HepG2 (cell line): ENCODE measurements around the gene TRAPPC12. TPM values are rescaled to one million over a fixed set of nuclear protein-coding genes. Genes with fewer than 3 reads are reported as not detected.

Experiments used
- FOXA1 ChIP-seq, 2 experiments: fragments of 450-650 bp in 1 of 2; sonication (generic) in 1 of 2; formaldehyde crosslinking in 1 of 2; IDR thresholded peaks; 2 replicates each; pipeline versions ENCODE4 v1.4.0 to v1.6.1; 2016 to 2020; ENCODE audit warnings: missing genetic modification reagents in 1 of 2
- GABPB1 ChIP-seq: IDR thresholded peaks from 2 replicates; pipeline ENCODE4 v1.6.1; 2016; ENCODE audit warnings: mild to moderate bottlenecking, missing genetic modification reagents, moderate library complexity, missing compliant biosample characterization
- NR1H2 ChIP-seq: sonication (generic); formaldehyde crosslinking; IDR thresholded peaks from 2 replicates; pipeline ENCODE4 v1.8.1; 2022; ENCODE audit warnings: low read depth, missing genetic modification reagents, borderline replicate concordance
- NRL ChIP-seq: sonication (generic); formaldehyde crosslinking; IDR thresholded peaks from 2 replicates; pipeline ENCODE4 v1.5.0; 2020; ENCODE audit warnings: missing genetic modification reagents, mild to moderate bottlenecking, moderate library complexity, borderline replicate concordance
- SP2 ChIP-seq: sonication (generic); formaldehyde crosslinking; IDR thresholded peaks from 2 replicates; pipeline ENCODE4 v1.5.1; 2020; ENCODE audit warnings: mild to moderate bottlenecking, missing genetic modification reagents
- SRY ChIP-seq: sonication (generic); formaldehyde crosslinking; IDR thresholded peaks from 2 replicates; pipeline ENCODE4 v1.8.0; 2022; ENCODE audit warnings: mild to moderate bottlenecking, missing genetic modification reagents
- ZFP37 ChIP-seq: sonication (generic); formaldehyde crosslinking; IDR thresholded peaks from 2 replicates; pipeline ENCODE4 v1.4.0; 2020; ENCODE audit warnings: missing genetic modification reagents, borderline replicate concordance
- ZNF160 ChIP-seq: sonication (generic); formaldehyde crosslinking; IDR thresholded peaks from 2 replicates; pipeline ENCODE4 v1.8.0; 2022; ENCODE audit warnings: mild to moderate bottlenecking, inconsistent platforms, missing genetic modification reagents
- ZNF24 ChIP-seq: fragments of 450-650 bp; IDR thresholded peaks from 2 replicates; pipeline ENCODE4 v1.6.1; 2017; ENCODE audit warnings: antibody characterized with exemption, mild to moderate bottlenecking
- ZNF501 ChIP-seq: sonication (generic); formaldehyde crosslinking; IDR thresholded peaks from 2 replicates; pipeline ENCODE4 v1.5.1; 2020; ENCODE audit warnings: mild to moderate bottlenecking, moderate library complexity, missing genetic modification reagents
- ZNF547 ChIP-seq: sonication (generic); formaldehyde crosslinking; IDR thresholded peaks from 2 replicates; pipeline ENCODE4 v1.5.1; 2020; ENCODE audit warnings: mild to moderate bottlenecking, missing genetic modification reagents
- ZNF569 ChIP-seq: sonication (generic); formaldehyde crosslinking; IDR thresholded peaks from 2 replicates; pipeline ENCODE4 v1.5.0; 2020; ENCODE audit warnings: mild to moderate bottlenecking, missing genetic modification reagents, moderate library complexity, borderline replicate concordance
- polyA plus RNA-seq, 8 experiments: library from polyadenylated mRNA; depleted of rRNA in 3 of 8; stranded (reverse) in 7 of 8; unstranded in 1 of 8; fragments of >200 nt; fragmentation: Illumina TruSeq in 4 of 8; extraction: Trizol in 4 of 8; gene quantifications; 2 replicates each; pipeline versions ENCODE4 v1.2.1 to v1.2.3, GENCODE V29; 2011 to 2016; ENCODE audit warnings: low read depth in 4 of 8, missing spikeins in 1 of 8, mixed read lengths in 1 of 8; ENCODE audit not compliant: insufficient read depth in 1 of 8
- total RNA-seq, 5 experiments: library from RNA; depleted of rRNA; stranded (reverse); fragments of >200 nt; fragmentation: Illumina TruSeq; extraction: Trizol; gene quantifications; 2 replicates each; pipeline ENCODE4 v1.2.3, GENCODE V29; 2016; ENCODE audit warnings: low read depth in 1 of 5
- TF ChIP-seq, protein P1 (sequence below): sonication (generic); formaldehyde crosslinking; IDR thresholded peaks from 2 replicates; pipeline ENCODE4 v1.8.0; 2022; ENCODE audit warnings: missing genetic modification reagents, mild to moderate bottlenecking, borderline replicate concordance
- TF ChIP-seq, protein P2 (sequence below): sonication (generic); formaldehyde crosslinking; IDR thresholded peaks from 2 replicates; pipeline ENCODE4 v1.5.0; 2020; ENCODE audit warnings: mild to moderate bottlenecking, missing genetic modification reagents, moderate library complexity
- TF ChIP-seq, protein P3 (sequence below): sonication (generic); formaldehyde crosslinking; IDR thresholded peaks from 2 replicates; pipeline ENCODE4 v1.4.0; 2020; ENCODE audit warnings: missing genetic modification reagents, mild to moderate bottlenecking, borderline replicate concordance
- TF ChIP-seq, protein P4 (sequence below): sonication (generic); formaldehyde crosslinking; IDR thresholded peaks from 2 replicates; pipeline ENCODE4 v1.8.1; 2023; ENCODE audit warnings: mild to moderate bottlenecking, moderate library complexity, missing genetic modification reagents
- TF ChIP-seq, protein P5 (sequence below): IDR thresholded peaks from 2 replicates; pipeline ENCODE4 v1.6.1; 2016; ENCODE audit warnings: missing compliant biosample characterization, missing genetic modification reagents, borderline replicate concordance
- TF ChIP-seq, protein P6 (sequence below): IDR thresholded peaks from 2 replicates; pipeline ENCODE4 v1.6.1; 2018; ENCODE audit warnings: missing genetic modification reagents, mild to moderate bottlenecking, missing compliant biosample characterization

The TRAPPC12 gene
- total and polyA plus RNA-seq, 2 of the 13 experiments (the other 11 are each of a cell fraction or from before 2014, with no cell fraction given), result 46.4 to 97.7 TPM

DNA sequence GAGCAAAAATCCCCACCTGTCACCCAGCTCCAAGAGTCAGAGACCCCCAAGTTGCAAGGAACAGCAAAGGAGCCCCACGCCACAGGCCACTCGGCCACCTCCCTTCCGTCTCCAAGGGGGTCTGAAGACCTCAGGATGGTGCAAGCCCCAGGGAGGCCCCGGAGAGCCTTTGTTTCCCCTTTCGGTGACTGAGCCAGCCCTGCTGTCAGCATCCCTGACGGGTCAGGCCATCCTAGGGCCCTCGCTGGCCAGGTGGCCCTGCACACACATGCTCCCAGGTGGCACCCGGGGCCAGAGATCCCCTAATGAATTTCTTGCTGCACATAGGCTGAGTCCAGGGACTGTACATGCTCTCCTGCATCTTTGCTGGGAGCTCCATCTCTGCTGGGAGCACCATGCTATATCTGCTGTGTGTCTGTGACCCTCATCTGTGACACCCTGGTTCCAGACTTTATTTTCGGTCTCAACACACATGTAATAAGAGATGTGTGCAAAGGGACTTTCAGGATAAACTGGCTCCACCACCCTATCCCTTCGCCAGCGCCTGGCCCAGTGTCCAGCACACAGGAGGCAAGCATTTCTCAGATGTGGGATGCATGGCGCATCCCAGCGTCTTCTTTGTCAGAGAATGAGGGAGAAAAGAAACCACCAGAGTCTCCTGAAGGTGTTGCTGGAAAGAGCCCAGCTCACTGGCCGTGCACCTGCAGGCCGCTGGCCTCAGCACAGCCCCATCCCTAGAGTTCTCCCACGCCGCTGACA lies 112.4 kb downstream of the TRAPPC12 start (continued):
- TF ChIP-seq, protein P1, sequence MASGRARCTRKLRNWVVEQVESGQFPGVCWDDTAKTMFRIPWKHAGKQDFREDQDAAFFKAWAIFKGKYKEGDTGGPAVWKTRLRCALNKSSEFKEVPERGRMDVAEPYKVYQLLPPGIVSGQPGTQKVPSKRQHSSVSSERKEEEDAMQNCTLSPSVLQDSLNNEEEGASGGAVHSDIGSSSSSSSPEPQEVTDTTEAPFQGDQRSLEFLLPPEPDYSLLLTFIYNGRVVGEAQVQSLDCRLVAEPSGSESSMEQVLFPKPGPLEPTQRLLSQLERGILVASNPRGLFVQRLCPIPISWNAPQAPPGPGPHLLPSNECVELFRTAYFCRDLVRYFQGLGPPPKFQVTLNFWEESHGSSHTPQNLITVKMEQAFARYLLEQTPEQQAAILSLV (CRISPR knock-in tag), result 0 out of 2 replicates have a peak, but pooled peaks have one; percentile 67
- TF ChIP-seq NRL (0 out of 2 replicates have a peak, but pooled peaks have one; percentile 7), ZNF501 (CRISPR knock-in tag) (peak; percentile 26; the same call in 1 of the 2 replicates), NR1H2 (CRISPR knock-in tag) (no peak), ZNF569 (CRISPR knock-in tag) (no peak), SP2 (no peak), SRY (CRISPR knock-in tag) (no peak), ZNF24 (no peak), GABPB1 (no peak), FOXA1 (IDR thresholded peaks at IDR 0.05) (no peak), FOXA1 (CRISPR knock-in tag; IDR thresholded peaks at IDR 0.05) (no peak), ZFP37 (no peak), ZNF160 (CRISPR knock-in tag) (no peak), ZNF547 (CRISPR knock-in tag) (no peak)
- TF ChIP-seq, protein P2, sequence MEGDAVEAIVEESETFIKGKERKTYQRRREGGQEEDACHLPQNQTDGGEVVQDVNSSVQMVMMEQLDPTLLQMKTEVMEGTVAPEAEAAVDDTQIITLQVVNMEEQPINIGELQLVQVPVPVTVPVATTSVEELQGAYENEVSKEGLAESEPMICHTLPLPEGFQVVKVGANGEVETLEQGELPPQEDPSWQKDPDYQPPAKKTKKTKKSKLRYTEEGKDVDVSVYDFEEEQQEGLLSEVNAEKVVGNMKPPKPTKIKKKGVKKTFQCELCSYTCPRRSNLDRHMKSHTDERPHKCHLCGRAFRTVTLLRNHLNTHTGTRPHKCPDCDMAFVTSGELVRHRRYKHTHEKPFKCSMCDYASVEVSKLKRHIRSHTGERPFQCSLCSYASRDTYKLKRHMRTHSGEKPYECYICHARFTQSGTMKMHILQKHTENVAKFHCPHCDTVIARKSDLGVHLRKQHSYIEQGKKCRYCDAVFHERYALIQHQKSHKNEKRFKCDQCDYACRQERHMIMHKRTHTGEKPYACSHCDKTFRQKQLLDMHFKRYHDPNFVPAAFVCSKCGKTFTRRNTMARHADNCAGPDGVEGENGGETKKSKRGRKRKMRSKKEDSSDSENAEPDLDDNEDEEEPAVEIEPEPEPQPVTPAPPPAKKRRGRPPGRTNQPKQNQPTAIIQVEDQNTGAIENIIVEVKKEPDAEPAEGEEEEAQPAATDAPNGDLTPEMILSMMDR, result no peak
- TF ChIP-seq, protein P3, sequence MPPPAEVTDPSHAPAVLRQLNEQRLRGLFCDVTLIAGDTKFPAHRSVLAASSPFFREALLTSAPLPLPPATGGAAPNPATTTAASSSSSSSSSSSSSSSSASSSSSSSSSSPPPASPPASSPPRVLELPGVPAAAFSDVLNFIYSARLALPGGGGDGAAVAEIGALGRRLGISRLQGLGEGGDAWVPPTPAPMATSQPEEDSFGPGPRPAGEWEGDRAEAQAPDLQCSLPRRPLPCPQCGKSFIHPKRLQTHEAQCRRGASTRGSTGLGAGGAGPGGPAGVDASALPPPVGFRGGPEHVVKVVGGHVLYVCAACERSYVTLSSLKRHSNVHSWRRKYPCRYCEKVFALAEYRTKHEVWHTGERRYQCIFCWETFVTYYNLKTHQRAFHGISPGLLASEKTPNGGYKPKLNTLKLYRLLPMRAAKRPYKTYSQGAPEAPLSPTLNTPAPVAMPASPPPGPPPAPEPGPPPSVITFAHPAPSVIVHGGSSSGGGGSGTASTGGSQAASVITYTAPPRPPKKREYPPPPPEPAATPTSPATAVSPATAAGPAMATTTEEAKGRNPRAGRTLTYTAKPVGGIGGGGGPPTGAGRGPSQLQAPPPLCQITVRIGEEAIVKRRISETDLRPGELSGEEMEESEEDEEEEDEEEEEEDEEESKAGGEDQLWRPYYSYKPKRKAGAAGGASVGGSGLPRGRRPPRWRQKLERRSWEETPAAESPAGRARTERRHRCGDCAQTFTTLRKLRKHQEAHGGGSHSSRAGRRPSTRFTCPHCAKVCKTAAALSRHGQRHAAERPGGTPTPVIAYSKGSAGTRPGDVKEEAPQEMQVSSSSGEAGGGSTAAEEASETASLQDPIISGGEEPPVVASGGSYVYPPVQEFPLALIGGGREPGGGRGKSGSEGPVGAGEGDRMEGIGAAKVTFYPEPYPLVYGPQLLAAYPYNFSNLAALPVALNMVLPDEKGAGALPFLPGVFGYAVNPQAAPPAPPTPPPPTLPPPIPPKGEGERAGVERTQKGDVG (CRISPR knock-in tag), result no peak
- TF ChIP-seq, protein P4, sequence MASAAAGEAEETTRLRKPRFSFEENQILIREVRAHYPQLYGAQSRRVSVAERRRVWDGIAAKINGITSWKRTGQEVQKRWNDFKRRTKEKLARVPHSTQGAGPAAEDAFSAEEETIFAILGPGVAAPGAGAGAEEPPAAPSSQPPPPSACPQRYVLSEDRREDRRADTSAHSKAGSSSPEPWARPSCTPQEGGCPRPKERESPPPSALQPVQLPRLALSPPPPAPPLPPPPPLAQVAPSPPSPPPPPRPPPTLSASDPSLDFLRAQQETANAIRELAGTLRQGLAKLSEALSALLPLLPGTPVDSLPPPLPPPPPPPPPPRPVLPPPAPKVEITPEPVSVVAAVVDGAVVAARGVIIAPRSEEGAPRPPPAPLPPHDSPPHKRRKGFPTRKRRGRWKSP (CRISPR knock-in tag), result peak; percentile 38; the same call in 1 of the 2 replicates
- TF ChIP-seq, protein P5, sequence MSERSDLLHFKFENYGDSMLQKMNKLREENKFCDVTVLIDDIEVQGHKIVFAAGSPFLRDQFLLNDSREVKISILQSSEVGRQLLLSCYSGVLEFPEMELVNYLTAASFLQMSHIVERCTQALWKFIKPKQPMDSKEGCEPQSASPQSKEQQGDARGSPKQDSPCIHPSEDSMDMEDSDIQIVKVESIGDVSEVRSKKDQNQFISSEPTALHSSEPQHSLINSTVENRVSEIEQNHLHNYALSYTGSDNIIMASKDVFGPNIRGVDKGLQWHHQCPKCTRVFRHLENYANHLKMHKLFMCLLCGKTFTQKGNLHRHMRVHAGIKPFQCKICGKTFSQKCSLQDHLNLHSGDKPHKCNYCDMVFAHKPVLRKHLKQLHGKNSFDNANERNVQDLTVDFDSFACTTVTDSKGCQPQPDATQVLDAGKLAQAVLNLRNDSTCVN (CRISPR knock-in tag), result 0 out of 2 replicates have a peak, but pooled peaks have one; percentile 6
- TF ChIP-seq, protein P6, sequence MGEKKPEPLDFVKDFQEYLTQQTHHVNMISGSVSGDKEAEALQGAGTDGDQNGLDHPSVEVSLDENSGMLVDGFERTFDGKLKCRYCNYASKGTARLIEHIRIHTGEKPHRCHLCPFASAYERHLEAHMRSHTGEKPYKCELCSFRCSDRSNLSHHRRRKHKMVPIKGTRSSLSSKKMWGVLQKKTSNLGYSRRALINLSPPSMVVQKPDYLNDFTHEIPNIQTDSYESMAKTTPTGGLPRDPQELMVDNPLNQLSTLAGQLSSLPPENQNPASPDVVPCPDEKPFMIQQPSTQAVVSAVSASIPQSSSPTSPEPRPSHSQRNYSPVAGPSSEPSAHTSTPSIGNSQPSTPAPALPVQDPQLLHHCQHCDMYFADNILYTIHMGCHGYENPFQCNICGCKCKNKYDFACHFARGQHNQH, result no peak
